GM23248 (cell line): Measurements from ENCODE around the gene ID1.

Source experiments
- EZH2 ChIP-seq: fragments of 200-600 bp; sonication (generic); IDR thresholded peaks from 2 replicates; pipeline ENCODE4 v1.6.1; 2018; ENCODE audit warnings: antibody characterized with exemption, mild to moderate bottlenecking; ENCODE audit not compliant: insufficient read depth, poor library complexity, severe bottlenecking
- EZH2phosphoT487 ChIP-seq: fragments of 200-600 bp; sonication (generic); IDR thresholded peaks from 2 replicates; pipeline ENCODE4 v1.6.1; 2018; ENCODE audit warnings: antibody characterized with exemption, moderate library complexity, mild to moderate bottlenecking, low read depth; ENCODE audit not compliant: insufficient read depth

GRCh38 chr20:31644701-31645100 is 39.6 kb downstream of the ID1 start:
- no peak for TF ChIP-seq EZH2
- no peak for TF ChIP-seq EZH2phosphoT487
